Gastroesophageal sphincter (tissue), 4 donors: ENCODE results near the gene PIK3R3. TPM values are rescaled to one million over a fixed set of nuclear protein-coding genes. Genes with fewer than 3 reads are reported as not detected.

ENCODE experiments used
- ATAC-seq: fragments of 150-250 bp; one replicate; pipeline ENCODE4 v1.9.1; 2016; ENCODE audit warnings: mild to moderate bottlenecking, moderate library complexity
- H3K27ac ChIP-seq, 4 donors: fragments of 200-600 bp; sonication (generic) in 3 of 4; 1 replicate in 3 of 4; 2 replicates in 1 of 4; pipeline ENCODE4 v1.5.1; 2016 to 2019
- H3K27me3 ChIP-seq: fragments of 200-600 bp; sonication (generic); one replicate; pipeline ENCODE4 v1.5.1; 2019
- H3K36me3 ChIP-seq, 2 donors: fragments of 200-600 bp; sonication (generic); one replicate each; pipeline ENCODE4 v1.5.1; 2019; ENCODE audit warnings: control low read depth in 1 of 2
- H3K4me1 ChIP-seq, 3 donors: fragments of 200-600 bp; sonication (generic); 1 replicate in 2 of 3; 2 replicates in 1 of 3; pipeline ENCODE4 v1.5.1; 2016 to 2019; ENCODE audit warnings: control low read depth in 2 of 3
- H3K4me3 ChIP-seq, 2 donors: fragments of 200-600 bp; sonication (generic); one replicate each; pipeline ENCODE4 v1.5.1; 2019; ENCODE audit warnings: mild to moderate bottlenecking in 1 of 2, moderate library complexity in 1 of 2
- H3K9me3 ChIP-seq, 3 donors: fragments of 200-600 bp; sonication (generic); one replicate each; pipeline ENCODE4 v1.5.1; 2017 to 2019; ENCODE audit warnings: control low read depth in 2 of 3
- EP300 ChIP-seq: sonication (generic); formaldehyde crosslinking; IDR thresholded peaks from one replicate; pipeline ENCODE4 v1.6.1; 2017; ENCODE audit warnings: antibody characterized with exemption, mild to moderate bottlenecking
- POLR2A ChIP-seq, 2 donors: fragments of 450-650 bp; IDR thresholded peaks; one replicate each; pipeline ENCODE4 v1.6.1; 2017; ENCODE audit warnings: antibody characterized with exemption in 2 of 2, mild to moderate bottlenecking in 2 of 2, moderate library complexity in 1 of 2
- POLR2AphosphoS5 ChIP-seq: sonication (generic); formaldehyde crosslinking; IDR thresholded peaks from one replicate; pipeline ENCODE4 v1.6.1; 2017; ENCODE audit warnings: antibody characterized with exemption
- WGBS, 2 donors: methylation state at CpG; one replicate each; pipeline ENCODE4 v1.1.5; 2018; ENCODE audit warnings: low coverage in 1 of 2; 5-methylcytosine and 5-hydroxymethylcytosine counted together
- total RNA-seq, 4 donors: library from RNA; depleted of rRNA; stranded (reverse); fragments of >200 nt; gene quantifications; one replicate each; pipeline ENCODE4 v1.1.0, GENCODE V29; 2016
- TF ChIP-seq, protein P1 (sequence below), 4 experiments: fragments of 200-600 bp in 2 of 4; fragments of 450-650 bp in 2 of 4; sonication (generic) in 1 of 4; IDR thresholded peaks; one replicate each; pipeline ENCODE4 v1.5.1; 2017 to 2019; ENCODE audit warnings: antibody characterized with exemption in 4 of 4, mild to moderate bottlenecking in 2 of 4, moderate library complexity in 2 of 4

The PIK3R3 gene
- total RNA-seq, 4 donors from 2014 or later, result 21.7 to 34.7 (median 28.2) TPM

DNA sequence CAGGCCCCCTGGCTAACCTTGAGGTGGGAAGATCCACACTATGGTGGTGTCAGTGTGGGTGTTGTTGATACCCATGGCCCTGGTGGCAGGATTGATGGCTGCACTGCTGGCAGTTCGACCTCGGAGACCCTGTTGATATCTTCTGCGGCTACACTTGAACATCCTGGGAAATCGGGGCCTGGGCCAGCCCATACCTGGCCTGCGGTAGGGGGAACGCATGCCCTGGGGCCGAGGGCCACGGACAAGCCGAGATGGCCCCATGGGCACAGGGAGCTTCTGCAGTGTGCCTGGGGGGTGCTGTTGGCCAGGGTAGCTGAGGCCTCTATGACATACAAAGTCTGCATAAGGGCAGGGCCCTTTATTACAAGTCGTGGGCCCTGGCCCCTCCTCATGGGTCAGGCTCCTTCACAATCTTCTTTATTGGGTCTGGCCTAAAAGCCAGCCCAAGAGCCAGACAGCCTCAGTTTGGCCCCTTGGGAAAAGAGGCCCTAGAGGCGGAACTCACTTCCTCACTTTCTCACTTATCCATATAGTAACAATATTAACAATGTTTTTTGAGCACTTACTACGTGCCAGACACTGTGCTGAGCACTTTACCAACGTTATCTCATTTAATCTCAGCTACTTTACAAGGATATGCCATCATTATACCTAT lies 43.9 kb upstream of the PIK3R3 start, which contains the start of gene P3R3URF:
P3R3URF (minus strand) TSS at position 278 of the 655 bp plus-strand sequence; CDS start at position 261, 17 bp downstream.
- Histone ChIP-seq H3K27ac (peak within 1 kb of the TSS in 3 of 4 donors; percentile 77 to 79 (median 79)), H3K4me3 (no peak within 1 kb of the TSS), H3K36me3 (no peaks in the 10 kb centered on the region), H3K4me1 (peaks cover 4 to 52% (median 21%) of the 10 kb centered on the region in 3 donors), H3K27me3 (no peaks in the 10 kb centered on the region), H3K9me3 (no peaks in the 10 kb centered on the region)
- TF ChIP-seq POLR2AphosphoS5 (no peak), POLR2A (IDR thresholded peaks at IDR 0.05) (no peak), EP300 (no peak)
- TF ChIP-seq, protein P1, sequence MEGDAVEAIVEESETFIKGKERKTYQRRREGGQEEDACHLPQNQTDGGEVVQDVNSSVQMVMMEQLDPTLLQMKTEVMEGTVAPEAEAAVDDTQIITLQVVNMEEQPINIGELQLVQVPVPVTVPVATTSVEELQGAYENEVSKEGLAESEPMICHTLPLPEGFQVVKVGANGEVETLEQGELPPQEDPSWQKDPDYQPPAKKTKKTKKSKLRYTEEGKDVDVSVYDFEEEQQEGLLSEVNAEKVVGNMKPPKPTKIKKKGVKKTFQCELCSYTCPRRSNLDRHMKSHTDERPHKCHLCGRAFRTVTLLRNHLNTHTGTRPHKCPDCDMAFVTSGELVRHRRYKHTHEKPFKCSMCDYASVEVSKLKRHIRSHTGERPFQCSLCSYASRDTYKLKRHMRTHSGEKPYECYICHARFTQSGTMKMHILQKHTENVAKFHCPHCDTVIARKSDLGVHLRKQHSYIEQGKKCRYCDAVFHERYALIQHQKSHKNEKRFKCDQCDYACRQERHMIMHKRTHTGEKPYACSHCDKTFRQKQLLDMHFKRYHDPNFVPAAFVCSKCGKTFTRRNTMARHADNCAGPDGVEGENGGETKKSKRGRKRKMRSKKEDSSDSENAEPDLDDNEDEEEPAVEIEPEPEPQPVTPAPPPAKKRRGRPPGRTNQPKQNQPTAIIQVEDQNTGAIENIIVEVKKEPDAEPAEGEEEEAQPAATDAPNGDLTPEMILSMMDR (IDR thresholded peaks at IDR 0.05), result no peak
- no peak for ATAC-seq
- WGBS, 2 donors, result 80 to 95% methylated on average over 4 to 9 of the region's 13 CpGs

GRCh38 chr1:46175243-46175642 lies 42.8 kb upstream of the PIK3R3 start:
- no peaks in the 10 kb centered on the region for H3K27me3 ChIP-seq
- no peaks in the 10 kb centered on the region for H3K36me3 ChIP-seq
- TF ChIP-seq POLR2AphosphoS5 (no peak), EP300 (no peak), POLR2A (IDR thresholded peaks at IDR 0.05) (no peak)
- TF ChIP-seq, protein P1 (IDR thresholded peaks at IDR 0.05), result no peak
- no peaks in the 10 kb centered on the region for H3K9me3 ChIP-seq
- no peak overlapping the region for H3K4me3 ChIP-seq
- H3K4me1 ChIP-seq, result peaks cover 4 to 59% (median 21%) of the 10 kb centered on the region in 3 donors
- no CpG with 5 or more reads among the region's 3 CpGs for WGBS, 2 donors
- ATAC-seq, result no peak
- peak overlapping the region; percentile 55 to 79 (median 78) for H3K27ac ChIP-seq

DNA sequence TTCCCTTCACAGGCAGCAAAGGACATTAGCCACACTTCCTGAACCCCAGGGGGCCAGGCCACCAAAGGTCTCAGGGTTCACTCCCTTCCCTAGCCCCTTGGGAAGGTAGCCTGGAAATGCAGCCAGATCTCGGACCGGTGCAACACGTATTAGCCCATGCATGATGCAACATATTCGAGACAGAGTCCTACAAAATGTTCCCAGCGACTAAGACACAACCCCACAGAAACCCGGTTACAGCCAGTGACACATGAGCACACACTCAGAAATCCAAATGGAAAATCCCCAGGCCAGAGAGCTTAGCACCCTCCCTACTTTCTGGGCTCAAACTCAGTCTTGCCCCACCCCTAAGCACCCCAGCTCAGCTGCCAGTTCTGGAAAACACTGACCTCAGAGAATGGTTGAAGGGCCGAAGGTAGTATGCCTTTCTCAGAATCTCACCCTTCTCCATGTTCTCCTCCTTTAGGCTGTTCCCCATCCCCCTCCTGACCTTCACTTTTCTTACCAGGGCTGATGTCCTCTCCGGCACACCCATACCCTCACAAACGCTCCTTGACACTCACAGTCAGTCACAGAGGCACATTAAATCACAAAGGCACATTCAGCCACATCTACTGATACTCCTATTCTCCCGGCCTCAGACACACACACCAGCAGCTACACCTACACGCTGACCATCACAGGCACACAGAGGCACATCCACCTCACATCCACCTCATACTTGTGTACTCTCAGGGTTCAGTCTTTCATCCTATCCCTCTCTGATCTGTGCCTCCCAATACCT lies 42.2 kb upstream of the PIK3R3 start, which contains the start of gene TSPAN1:
TSPAN1 (plus strand) TSS at position 640 of the 784 bp plus-strand sequence. CDS start 6,021 bp downstream, outside the sequence.
- Histone ChIP-seq H3K4me1 (peaks cover 4 to 57% (median 21%) of the 10 kb centered on the region in 3 donors), H3K36me3 (no peaks in the 10 kb centered on the region), H3K27me3 (no peaks in the 10 kb centered on the region), H3K27ac (peak within 1 kb of the TSS; percentile 55 to 79 (median 78)), H3K9me3 (no peaks in the 10 kb centered on the region), H3K4me3 (no peak within 1 kb of the TSS)
- 24 to 38% methylated on average over 6 to 10 of the region's 11 CpGs for WGBS, 2 donors
- peak; percentile 88 for ATAC-seq
- no peak for TF ChIP-seq EP300
- TF ChIP-seq POLR2AphosphoS5, result peak; percentile 34
- TF ChIP-seq POLR2A (IDR thresholded peaks at IDR 0.05), result no peak
- TF ChIP-seq, protein P1 (IDR thresholded peaks at IDR 0.05), result no peak

- Histone ChIP-seq H3K9me3 (no peaks in the 10 kb centered on the region), H3K36me3 (no peaks in the 10 kb centered on the region), H3K27ac (peak overlapping the region in 3 of 4 donors; percentile 77 to 79 (median 79)), H3K27me3 (no peaks in the 10 kb centered on the region), H3K4me3 (no peak overlapping the region), H3K4me1 (peaks cover 4 to 49% (median 21%) of the 10 kb centered on the region in 3 donors)
- 0 to 25% methylated on average over 1 to 4 of the region's 4 CpGs for WGBS, 2 donors
- TF ChIP-seq POLR2A (IDR thresholded peaks at IDR 0.05) (no peak), POLR2AphosphoS5 (no peak), EP300 (no peak)
- TF ChIP-seq, protein P1 (IDR thresholded peaks at IDR 0.05), result peak in 1 of 4 experiments; percentile 16
- ATAC-seq, result no peak
These were observed 41.0 kb upstream of the PIK3R3 start for GRCh38 chr1:46173361-46173856.
